SK-N-SH (cell line): ENCODE results near the gene BTG3. TPM values are rescaled to one million over a fixed set of nuclear protein-coding genes. Genes with fewer than 3 reads are reported as not detected.

Source experiments
- CTCF ChIA-PET: fragments of 300-600, 350-600 bp; formaldehyde crosslinking; extraction: SDS; loops from one replicate; lab custom pipeline; 2021; lab: Yijun Ruan, JAX
- POLR2A ChIA-PET: fragments of 350-600 bp; sonication (Branson Sonifier 250); formaldehyde crosslinking; extraction: SDS; loops from one replicate; lab custom pipeline; 2020; ENCODE audit warnings: antibody characterized with exemption, inconsistent platforms; lab: Yijun Ruan, JAX
- DNase-seq: peaks from one replicate; pipeline ENCODE4 v3.0.0; 2012
- H2AFZ ChIP-seq: fragments of 200-600 bp; sonication (generic); 2 replicates; pipeline ENCODE4 v1.8.1; 2016; ENCODE audit warnings: antibody characterized with exemption, mild to moderate bottlenecking, low read depth
- H3F3A ChIP-seq: fragments of 200-600 bp; sonication (generic); replicated peaks from 2 replicates; pipeline ENCODE3; 2016; ENCODE audit warnings: antibody characterized with exemption, mild to moderate bottlenecking; ENCODE audit not compliant: insufficient read depth
- H3K27ac ChIP-seq, 2 experiments: fragments of 200-500 bp in 1 of 2; fragments of 200-600 bp in 1 of 2; sonication (Bioruptor generic) in 1 of 2; sonication (generic), shearing (Covaris generic) in 1 of 2; 2 replicates each; pipeline versions ENCODE4 v1.5.1 to v1.6.1; 2014 to 2016; ENCODE audit warnings: low read depth in 2 of 2, inconsistent platforms in 1 of 2, low read length in 1 of 2, mild to moderate bottlenecking in 1 of 2, mixed read lengths in 1 of 2
- H3K27me3 ChIP-seq: fragments of 200-600 bp; sonication (generic), shearing (Covaris generic); 2 replicates; pipeline ENCODE4 v1.6.1; 2016; ENCODE audit warnings: mixed run types; ENCODE audit not compliant: insufficient read depth
- H3K36me3 ChIP-seq, 2 experiments: fragments of 200-500 bp in 1 of 2; fragments of 200-600 bp in 1 of 2; sonication (Bioruptor generic) in 1 of 2; sonication (generic) in 1 of 2; replicated peaks in 1 of 2; 2 replicates each; pipeline versions ENCODE3 to v1.5.1; 2014 to 2016; ENCODE audit warnings: low read length in 1 of 2, mild to moderate bottlenecking in 1 of 2; ENCODE audit not compliant: insufficient read depth in 2 of 2, control insufficient read depth in 1 of 2
- H3K4me1 ChIP-seq, 2 experiments: fragments of 200-500 bp in 1 of 2; fragments of 200-600 bp in 1 of 2; sonication (Bioruptor generic) in 1 of 2; sonication (generic), shearing (Covaris generic) in 1 of 2; 2 replicates each; pipeline versions ENCODE4 v1.5.1 to v1.6.1; 2014 to 2016; ENCODE audit warnings: low read depth in 1 of 2, low read length in 1 of 2, mixed run types in 1 of 2; ENCODE audit not compliant: insufficient read depth in 2 of 2, control insufficient read depth in 1 of 2
- H3K4me2 ChIP-seq: fragments of 200-600 bp; sonication (generic), shearing (Covaris generic); 2 replicates; pipeline ENCODE4 v1.6.1; 2017; ENCODE audit warnings: mixed run types
- H3K4me3 ChIP-seq, 2 experiments: fragments of 200-500 bp in 1 of 2; fragments of 200-600 bp in 1 of 2; sonication (Bioruptor generic) in 1 of 2; sonication (generic), shearing (Covaris generic) in 1 of 2; 2 replicates each; pipeline versions ENCODE4 v1.5.1 to v1.8.1; 2014 to 2016; ENCODE audit warnings: low read depth in 2 of 2, inconsistent platforms in 1 of 2, low read length in 1 of 2, mild to moderate bottlenecking in 1 of 2, mixed read lengths in 1 of 2, moderate library complexity in 1 of 2
- H3K79me2 ChIP-seq: fragments of 200-600 bp; sonication (generic); 2 replicates; pipeline ENCODE4 v1.8.1; 2017; ENCODE audit warnings: mild to moderate bottlenecking; ENCODE audit not compliant: insufficient read depth
- H3K9ac ChIP-seq: fragments of 200-600 bp; sonication (generic); 2 replicates; pipeline ENCODE4 v1.6.1; 2017; ENCODE audit warnings: mixed run types
- H3K9me2 ChIP-seq: fragments of 200-600 bp; sonication (generic); 2 replicates; pipeline ENCODE4 v1.6.1; 2017; ENCODE audit warnings: mixed run types
- H3K9me3 ChIP-seq: fragments of 200-600 bp; sonication (generic); 2 replicates; pipeline ENCODE4 v1.6.1; 2017; ENCODE audit warnings: mixed run types, mild to moderate bottlenecking, moderate library complexity
- H4K20me1 ChIP-seq: fragments of 200-600 bp; sonication (generic); 2 replicates; pipeline ENCODE4 v1.6.1; 2017; ENCODE audit warnings: mild to moderate bottlenecking, mixed run types; ENCODE audit not compliant: insufficient read depth
- ELF1 ChIP-seq: IDR thresholded peaks from 2 replicates; pipeline ENCODE4 v1.4.0; 2012
- EP300 ChIP-seq, 2 experiments: IDR thresholded peaks; 2 replicates each; pipeline versions ENCODE4 v1.4.0 to v1.6.1; 2012; ENCODE audit warnings: borderline replicate concordance in 1 of 2, low read depth in 1 of 2, low read length in 1 of 2
- FOSL2 ChIP-seq: IDR thresholded peaks from 2 replicates; pipeline ENCODE4 v1.4.0; 2012; ENCODE audit warnings: low read depth, mild to moderate bottlenecking, moderate library complexity, borderline replicate concordance
- FOXJ3 ChIP-seq: sonication (generic); formaldehyde crosslinking; IDR thresholded peaks from 2 replicates; pipeline ENCODE4 v1.5.1; 2020; ENCODE audit warnings: mild to moderate bottlenecking, missing genetic modification reagents
- FOXM1 ChIP-seq: IDR thresholded peaks from 2 replicates; pipeline ENCODE4 v1.4.0; 2012; ENCODE audit warnings: low read depth, mild to moderate bottlenecking
- GATA2 ChIP-seq: sonication (generic); formaldehyde crosslinking; IDR thresholded peaks from 2 replicates; pipeline ENCODE4 v1.5.0; 2020; ENCODE audit warnings: mild to moderate bottlenecking, missing genetic modification reagents
- MEF2A ChIP-seq: IDR thresholded peaks from 2 replicates; pipeline ENCODE4 v1.4.0; 2012; ENCODE audit warnings: low read depth, borderline replicate concordance
- POLR2AphosphoS5 ChIP-seq: IDR thresholded peaks from 2 replicates; pipeline ENCODE4 v1.6.1; 2012; ENCODE audit warnings: low read depth, low read length
- RCOR1 ChIP-seq: fragments of 150-350 bp; IDR thresholded peaks from 2 replicates; pipeline ENCODE4 v1.6.1; 2017; ENCODE audit warnings: antibody characterized with exemption, low read length
- TAF1 ChIP-seq: IDR thresholded peaks from 2 replicates; pipeline ENCODE4 v1.6.1; 2012; ENCODE audit warnings: low read depth, mild to moderate bottlenecking, low read length, moderate library complexity, borderline replicate concordance
- TCF12 ChIP-seq: IDR thresholded peaks from 2 replicates; pipeline ENCODE4 v1.4.0; 2012
- YY1 ChIP-seq: IDR thresholded peaks from 2 replicates; pipeline ENCODE4 v1.4.0; 2012; ENCODE audit warnings: low read depth, mild to moderate bottlenecking
- WGBS: methylation state at CpG from one replicate; pipeline ENCODE4 v1.1.6; 2017; ENCODE audit warnings: low lambda C conversion rate; 5-methylcytosine and 5-hydroxymethylcytosine counted together
- polyA plus RNA-seq, 3 experiments: library from polyadenylated mRNA; depleted of rRNA; stranded (reverse); fragments of >200 nt; gene quantifications; 2 replicates each; pipeline ENCODE4 v1.2.3, GENCODE V29; 2012
- TF ChIP-seq, protein P1 (sequence below): IDR thresholded peaks from 2 replicates; pipeline ENCODE4 v1.4.0; 2012; ENCODE audit warnings: low read depth

The BTG3 gene
- polyA plus RNA-seq, 1 of the 3 experiments (the other 2 are of a cell fraction), result 36.7 TPM

DNA sequence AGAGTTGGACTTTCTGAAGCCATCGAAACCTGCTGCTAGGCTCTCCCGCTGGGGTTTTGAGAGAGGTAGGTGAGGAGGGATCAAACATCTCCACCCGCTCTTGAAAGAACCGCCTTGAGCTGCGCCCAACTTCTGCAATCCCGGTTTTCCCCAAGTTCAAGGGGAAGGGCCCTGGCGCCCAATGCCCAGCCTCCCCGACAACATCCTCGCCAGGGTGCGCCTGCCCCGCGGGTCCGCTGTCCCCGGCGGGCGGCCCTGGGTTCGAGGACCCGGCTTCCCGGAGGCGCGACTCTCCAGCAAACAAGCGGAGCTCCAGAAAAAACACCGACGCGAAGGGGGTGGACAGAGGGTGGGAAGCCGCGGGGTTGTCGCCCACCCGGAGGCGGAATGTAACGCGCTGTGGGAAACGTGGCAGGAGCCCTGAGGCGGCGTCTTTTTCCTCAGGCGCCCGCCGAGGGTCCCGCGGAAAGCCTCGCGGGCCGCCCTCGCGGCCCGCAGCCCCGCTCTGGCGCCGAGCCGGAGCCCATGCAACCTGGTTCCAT is 607 bp downstream of the BTG3 start:
- peak overlapping the region; percentile 62 to 81 for H3K27ac ChIP-seq
- H4K20me1 ChIP-seq, result no peaks in the 10 kb centered on the region
- peaks cover 16% of the 10 kb centered on the region for H3F3A ChIP-seq
- H3K9me3 ChIP-seq, result no peaks in the 10 kb centered on the region
- peak overlapping the region; percentile 91 for H3K4me3 ChIP-seq
- H3K36me3 ChIP-seq, result peaks cover 5% of the 10 kb centered on the region in 2 experiments
- TF ChIP-seq RCOR1 (no peak), TAF1 (no peak), GATA2 (CRISPR knock-in tag) (no peak), FOXJ3 (CRISPR knock-in tag) (no peak)
- TF ChIP-seq, all 33 proteins: peak for 0
- Histone ChIP-seq H3K9me2 (no peaks in the 10 kb centered on the region), H3K27me3 (no peaks in the 10 kb centered on the region), H3K4me2 (peak overlapping the region; percentile 85), H3K4me1 (peaks cover 0 to 6% of the 10 kb centered on the region in 2 experiments; a peak in 3 of 4 replicates), H2AFZ (peak overlapping the region; percentile 91), H3K9ac (peak overlapping the region; percentile 89), H3K79me2 (peaks cover 51% of the 10 kb centered on the region)
- DNase-seq, result peak; percentile 66
- 0% methylated on average over 18 of the region's 50 CpGs for WGBS
- ChIA-PET CTCF (interaction anchor here (1.1 to 1.9 kb wide), 3 partner anchors 26 to 225 kb away, joined by 3 to 8 read pairs (median 3); no protein-coding TSS in a partner anchor), POLR2A (no interaction called here)

- Histone ChIP-seq H3K9me2 (no peaks in the 10 kb centered on the region), H3F3A (peaks cover 16% of the 10 kb centered on the region)
- TF ChIP-seq TCF12, result 0 out of 2 replicates have a peak, but pooled peaks have one; percentile 11
- TF ChIP-seq FOXM1, result peak; percentile 69; the same call in 1 of the 2 replicates
- TF ChIP-seq, protein P1, sequence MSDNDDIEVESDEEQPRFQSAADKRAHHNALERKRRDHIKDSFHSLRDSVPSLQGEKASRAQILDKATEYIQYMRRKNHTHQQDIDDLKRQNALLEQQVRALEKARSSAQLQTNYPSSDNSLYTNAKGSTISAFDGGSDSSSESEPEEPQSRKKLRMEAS, result no peak; the same call in 1 of the 2 replicates
- 0 out of 2 replicates have a peak, but pooled peaks have one; percentile 22 for TF ChIP-seq POLR2AphosphoS5
- no peak for TF ChIP-seq MEF2A
- TF ChIP-seq YY1, result peak; percentile 52; the same call in 1 of the 2 replicates
- TF ChIP-seq ELF1, result no peak
- TF ChIP-seq EP300 (IDR thresholded peaks at IDR 0.05; ENCODE audit: borderline replicate concordance in 1 of 2, low read depth in 1 of 2, low read length in 1 of 2), result no peak
- peak; percentile 42; the same call in 1 of the 2 replicates for TF ChIP-seq FOSL2
- TF ChIP-seq, all 33 proteins: peak for 5
- Histone ChIP-seq H3K4me3 (peak overlapping the region; percentile 91), H3K27ac (peak overlapping the region; percentile 62 to 81), H3K9ac (peak overlapping the region; percentile 89), H3K4me1 (peaks cover 0 to 6% of the 10 kb centered on the region in 2 experiments; a peak in 3 of 4 replicates), H3K79me2 (peaks cover 57% of the 10 kb centered on the region), H4K20me1 (no peaks in the 10 kb centered on the region), H2AFZ (peak overlapping the region; percentile 91), H3K4me2 (peak overlapping the region; percentile 85), H3K27me3 (no peaks in the 10 kb centered on the region), H3K36me3 (peaks cover 5 to 10% of the 10 kb centered on the region in 2 experiments), H3K9me3 (no peaks in the 10 kb centered on the region)
- WGBS, result under 1% methylated on average over 23 of the region's 26 CpGs
- CTCF ChIA-PET, result interaction anchor here (1.1 to 1.9 kb wide), 4 partner anchors 25 to 225 kb away, joined by 3 to 8 read pairs (median 3); no protein-coding TSS in a partner anchor
- POLR2A ChIA-PET, result no interaction called here
- DNase-seq, result peak; percentile 70
These were observed 1.2 kb downstream of the BTG3 start for GRCh38 chr21:17611414-17612022.
